Mononuclear cell (primary cell): ENCODE data around the gene RNF41. TPM values are rescaled to one million over a fixed set of nuclear protein-coding genes. Genes with fewer than 3 reads are reported as not detected.

Experiments
- H3K27me3 ChIP-seq: 2 replicates; pipeline ENCODE4 v1.6.0; 2011; ENCODE audit warnings: low read length, control low read depth; ENCODE audit not compliant: insufficient read depth
- H3K4me1 ChIP-seq: 2 replicates; pipeline ENCODE4 v1.5.1; 2011; ENCODE audit warnings: mild to moderate bottlenecking, low read length, control low read depth; ENCODE audit not compliant: insufficient read depth
- H3K4me3 ChIP-seq: 2 replicates; pipeline ENCODE4 v1.5.1; 2011; ENCODE audit warnings: mild to moderate bottlenecking, low read length, moderate library complexity
- H3K9me3 ChIP-seq: 2 replicates; pipeline ENCODE4 v1.5.1; 2011; ENCODE audit warnings: low read depth, mild to moderate bottlenecking, control low read depth, low read length
- total RNA-seq: library from RNA; depleted of rRNA; stranded (reverse); fragments of >200 nt; gene quantifications from one replicate; pipeline ENCODE4 v1.2.3, GENCODE V29; 2012

Gene RNF41
- total RNA-seq, 1 donor: 34.3 TPM

- Histone ChIP-seq H3K4me3 (no peak overlapping the region), H3K4me1 (no peaks in the 10 kb centered on the region), H3K27me3 (no peaks in the 10 kb centered on the region), H3K9me3 (no peaks in the 10 kb centered on the region)
Measured at GRCh38 chr12:56230432-56231183, 8.9 kb upstream of the RNF41 start.

GRCh38 chr12:56229916-56230431 is 8.3 kb upstream of the RNF41 start, which contains the start of gene SLC39A5:
Gene SLC39A5 (plus strand): TSS chr12:56230051. CDS start chr12:56231275, 1,224 bp downstream.
- Histone ChIP-seq H3K4me1 (peaks cover 6% of the 10 kb centered on the region), H3K9me3 (no peaks in the 10 kb centered on the region), H3K27me3 (no peaks in the 10 kb centered on the region), H3K4me3 (no peak within 1 kb of the TSS)

- H3K27me3 ChIP-seq: no peaks in the 10 kb centered on the region
- peaks cover 13% of the 10 kb centered on the region for H3K4me1 ChIP-seq
- H3K9me3 ChIP-seq: no peaks in the 10 kb centered on the region
- H3K4me3 ChIP-seq: no peak overlapping the region
Measured at GRCh38 chr12:56229082-56229481, 7.4 kb upstream of the RNF41 start.

GRCh38 chr12:56224954-56225353 is 3.2 kb upstream of the RNF41 start:
- Histone ChIP-seq H3K27me3 (no peaks in the 10 kb centered on the region), H3K9me3 (no peaks in the 10 kb centered on the region), H3K4me1 (peaks cover 49% of the 10 kb centered on the region), H3K4me3 (no peak overlapping the region)

- Histone ChIP-seq H3K27me3 (no peaks in the 10 kb centered on the region), H3K9me3 (no peaks in the 10 kb centered on the region), H3K4me1 (peaks cover 55% of the 10 kb centered on the region), H3K4me3 (peak within 1 kb of the TSS; percentile 57)
Measured at GRCh38 chr12:56224102-56224701, 2.5 kb upstream of the RNF41 start, which contains the start of gene NABP2. Gene NABP2 (plus strand): TSS chr12:56224342. CDS start chr12:56224857, 515 bp downstream.

- no peaks in the 10 kb centered on the region for H3K9me3 ChIP-seq
- peak overlapping the region; percentile 57 for H3K4me3 ChIP-seq
- no peaks in the 10 kb centered on the region for H3K27me3 ChIP-seq
- peaks cover 55% of the 10 kb centered on the region for H3K4me1 ChIP-seq
Measured at GRCh38 chr12:56223571-56224101, 1.9 kb upstream of the RNF41 start.

- no peaks in the 10 kb centered on the region for H3K9me3 ChIP-seq
- H3K27me3 ChIP-seq: no peaks in the 10 kb centered on the region
- peak overlapping the region; percentile 98 for H3K4me3 ChIP-seq
- H3K4me1 ChIP-seq: peaks cover 55% of the 10 kb centered on the region
Measured at GRCh38 chr12:56222531-56222895, 791 bp upstream of the RNF41 start.

GRCh38 chr12:56221232-56221756 is 428 bp downstream of the RNF41 start:
- peaks cover 55% of the 10 kb centered on the region for H3K4me1 ChIP-seq

GRCh38 chr12:56220611-56221231 is 1.0 kb downstream of the RNF41 start:
- Histone ChIP-seq H3K4me1 (peaks cover 55% of the 10 kb centered on the region), H3K4me3 (peak overlapping the region; percentile 98), H3K27me3 (no peaks in the 10 kb centered on the region), H3K9me3 (no peaks in the 10 kb centered on the region)

More at GRCh38 chr12:56221232-56221756, 428 bp downstream of the RNF41 start:
- no peaks in the 10 kb centered on the region for H3K9me3 ChIP-seq
- H3K4me3 ChIP-seq: peak overlapping the region; percentile 98
- no peaks in the 10 kb centered on the region for H3K27me3 ChIP-seq

GRCh38 chr12:56219840-56220239 is 1.9 kb downstream of the RNF41 start:
- H3K9me3 ChIP-seq: no peaks in the 10 kb centered on the region
- H3K4me1 ChIP-seq: peaks cover 48% of the 10 kb centered on the region
- H3K4me3 ChIP-seq: no peak overlapping the region
- H3K27me3 ChIP-seq: no peaks in the 10 kb centered on the region

- H3K9me3 ChIP-seq: no peaks in the 10 kb centered on the region
- H3K4me3 ChIP-seq: no peak overlapping the region
- peaks cover 21% of the 10 kb centered on the region for H3K4me1 ChIP-seq
- no peaks in the 10 kb centered on the region for H3K27me3 ChIP-seq
Measured at GRCh38 chr12:56216461-56216860, 5.3 kb downstream of the RNF41 start.

GRCh38 chr12:56213878-56214277 is 7.8 kb downstream of the RNF41 start:
- Histone ChIP-seq H3K9me3 (no peaks in the 10 kb centered on the region), H3K27me3 (no peaks in the 10 kb centered on the region), H3K4me1 (no peaks in the 10 kb centered on the region), H3K4me3 (no peak overlapping the region)

GRCh38 chr12:56212361-56212760 is 9.4 kb downstream of the RNF41 start:
- no peaks in the 10 kb centered on the region for H3K4me1 ChIP-seq
- no peaks in the 10 kb centered on the region for H3K27me3 ChIP-seq
- H3K9me3 ChIP-seq: no peaks in the 10 kb centered on the region
- no peak overlapping the region for H3K4me3 ChIP-seq

GRCh38 chr12:56208006-56208405 is 13.7 kb downstream of the RNF41 start:
- H3K4me3 ChIP-seq: no peak overlapping the region
- no peaks in the 10 kb centered on the region for H3K4me1 ChIP-seq
- no peaks in the 10 kb centered on the region for H3K9me3 ChIP-seq
- H3K27me3 ChIP-seq: no peaks in the 10 kb centered on the region
